Prostate gland (tissue), 2 donors: ENCODE results near the gene PA2G4.
A peak's percentile ranks its signal among the peaks of the same experiment; 100 is the strongest.

Experiments
- CTCF ChIP-seq, 4 experiments: fragments of 200-600 bp in 2 of 4; fragments of 450-650 bp in 2 of 4; sonication (generic) in 2 of 4; IDR thresholded peaks; 1 replicate in 3 of 4; 2 replicates in 1 of 4; pipeline ENCODE4 v1.5.1; 2016 to 2019; ENCODE audit warnings: antibody characterized with exemption in 4 of 4, mild to moderate bottlenecking in 2 of 4, moderate library complexity in 2 of 4
- POLR2A ChIP-seq: fragments of 450-650 bp; IDR thresholded peaks from one replicate; pipeline ENCODE4 v1.6.1; 2016; ENCODE audit warnings: antibody characterized with exemption, mild to moderate bottlenecking
- POLR2AphosphoS5 ChIP-seq: sonication (generic); formaldehyde crosslinking; IDR thresholded peaks from one replicate; pipeline ENCODE4 v1.6.1; 2017; ENCODE audit warnings: antibody characterized with exemption

GRCh38 chr12:56162468-56163290, 58.3 kb downstream of the PA2G4 start:
- TF ChIP-seq CTCF (IDR thresholded peaks at IDR 0.05) (no peak), POLR2AphosphoS5 (peak; percentile 45), POLR2A (no peak)
